GM21576 (cell line): ENCODE results near the gene HHIPL1.
"Not testable (repeated sequence)": the region's sequence is repeated elsewhere in the genome, so short reads cannot be mapped to it uniquely, and the experiment has no call there.

Experiments
- ATAC-seq: cut with Tn5 transposase; IDR thresholded peaks from one replicate; pipeline ENCODE4 v1.9.1; 2021; ENCODE audit warnings: mild to moderate bottlenecking, moderate library complexity; ENCODE audit not compliant: unreplicated experiment

HHIPL1 gene

DNA sequence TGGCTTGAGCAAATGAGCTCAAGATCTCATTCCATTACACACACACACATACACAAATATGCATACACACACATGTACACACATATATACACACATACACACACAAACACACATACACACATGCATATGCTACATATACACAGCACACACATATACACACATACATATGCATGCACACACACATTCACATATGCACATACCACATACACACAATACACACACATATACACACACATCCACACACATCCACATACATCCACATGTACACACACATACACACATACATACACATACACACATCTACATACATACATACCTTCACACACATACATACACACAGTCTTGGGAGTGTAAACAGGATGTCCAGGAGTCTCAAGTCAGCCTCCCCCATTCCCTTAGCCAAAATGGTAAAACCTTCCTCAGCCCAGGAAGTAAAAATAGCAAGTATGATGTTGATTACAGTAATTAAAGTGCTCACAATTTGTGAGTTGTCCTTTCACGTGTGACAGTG, 12.8 kb downstream of the HHIPL1 start:
- ATAC-seq = no peak

DNA sequence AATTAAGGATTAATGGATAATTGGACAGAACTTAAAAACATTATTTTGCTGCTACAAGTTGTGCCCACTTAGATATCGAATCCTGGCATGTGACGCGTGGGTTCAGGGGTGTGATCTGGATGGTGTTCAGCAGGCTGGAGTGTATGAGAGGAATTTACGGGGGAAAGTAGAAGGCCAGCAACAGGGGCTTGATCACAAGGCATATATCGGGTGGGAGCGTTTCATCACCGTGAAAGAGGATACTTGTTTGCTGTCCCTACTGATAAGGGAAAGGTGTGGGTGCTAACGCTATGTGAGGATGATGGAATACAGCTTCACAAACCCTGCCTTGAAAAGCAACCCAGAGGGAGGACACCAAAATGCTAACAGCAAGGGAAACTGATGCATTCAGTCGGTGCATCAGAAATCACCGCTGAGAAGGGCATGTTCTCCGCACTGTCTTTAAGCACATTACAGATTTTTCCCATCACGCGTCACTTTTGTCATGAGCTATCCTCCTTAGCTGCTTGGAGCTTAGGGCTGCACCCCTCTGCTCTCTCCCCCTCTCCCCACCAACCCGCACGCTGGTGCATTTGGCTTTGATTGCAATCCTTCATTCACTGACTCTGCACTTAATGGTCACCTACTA, 13.4 kb downstream of the HHIPL1 start:
- no peak for ATAC-seq

DNA sequence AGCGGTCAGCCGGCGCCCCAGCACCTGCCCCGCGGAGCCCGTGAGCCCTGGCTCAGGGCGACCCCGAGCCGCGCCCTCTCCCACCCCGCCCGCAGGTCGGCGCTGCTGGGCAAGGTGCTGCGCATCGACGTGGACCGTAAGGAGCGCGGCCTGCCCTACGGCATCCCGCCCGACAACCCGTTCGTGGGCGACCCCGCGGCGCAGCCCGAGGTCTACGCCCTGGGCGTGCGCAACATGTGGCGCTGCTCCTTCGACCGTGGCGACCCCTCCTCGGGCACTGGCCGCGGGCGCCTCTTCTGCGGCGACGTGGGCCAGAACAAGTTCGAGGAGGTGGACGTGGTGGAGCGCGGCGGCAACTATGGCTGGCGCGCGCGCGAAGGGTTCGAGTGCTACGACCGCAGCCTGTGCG, 14.4 kb downstream of the HHIPL1 start:
- ATAC-seq = no peak

DNA sequence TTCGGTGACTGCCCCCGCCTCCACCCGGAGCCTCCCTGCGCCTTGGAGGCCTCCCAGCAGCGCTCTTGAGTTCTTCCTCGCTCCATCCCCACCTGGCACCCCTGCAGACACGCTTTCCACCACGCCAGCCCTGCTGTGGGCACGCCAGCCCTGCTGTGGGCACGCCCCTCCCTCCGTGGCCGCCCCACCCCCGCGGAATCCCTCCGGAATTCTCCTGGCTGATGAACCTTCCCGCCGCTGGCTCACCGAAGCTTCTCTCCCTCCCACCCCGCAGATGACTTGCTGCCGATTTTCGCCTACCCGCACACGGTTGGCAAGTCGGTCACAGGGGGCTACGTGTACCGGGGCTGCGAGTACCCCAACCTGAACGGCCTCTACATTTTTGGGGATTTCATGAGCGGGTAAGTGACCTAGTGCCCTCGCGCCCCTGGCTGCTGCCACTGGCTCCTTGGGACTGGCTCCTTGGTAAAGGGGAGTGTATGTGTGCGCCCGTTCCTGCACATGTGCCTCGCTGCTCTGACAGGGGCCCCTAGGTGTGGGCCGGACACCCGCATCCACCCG, 15.2 kb downstream of the HHIPL1 start:
- ATAC-seq = no peak

DNA sequence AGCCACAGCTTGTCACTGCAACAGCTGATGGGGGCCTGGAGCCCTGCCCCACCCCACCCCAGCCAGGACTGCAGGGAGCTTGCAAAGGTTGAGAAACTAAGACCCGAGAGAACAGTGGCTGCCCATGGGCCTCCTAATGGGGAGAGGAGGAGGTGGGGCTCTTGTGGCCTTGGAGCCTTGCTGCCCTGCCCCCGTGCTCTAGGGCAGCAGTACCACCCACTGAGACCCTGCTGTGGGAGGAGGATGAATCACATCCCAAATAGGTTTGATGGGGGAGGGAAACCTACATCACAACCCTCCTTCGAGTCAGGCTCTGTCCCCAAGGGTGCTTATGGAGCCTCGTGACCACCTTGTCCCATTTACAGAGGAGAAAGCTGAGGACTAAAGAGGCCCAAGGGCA, 15.9 kb downstream of the HHIPL1 start:
- no peak for ATAC-seq

DNA sequence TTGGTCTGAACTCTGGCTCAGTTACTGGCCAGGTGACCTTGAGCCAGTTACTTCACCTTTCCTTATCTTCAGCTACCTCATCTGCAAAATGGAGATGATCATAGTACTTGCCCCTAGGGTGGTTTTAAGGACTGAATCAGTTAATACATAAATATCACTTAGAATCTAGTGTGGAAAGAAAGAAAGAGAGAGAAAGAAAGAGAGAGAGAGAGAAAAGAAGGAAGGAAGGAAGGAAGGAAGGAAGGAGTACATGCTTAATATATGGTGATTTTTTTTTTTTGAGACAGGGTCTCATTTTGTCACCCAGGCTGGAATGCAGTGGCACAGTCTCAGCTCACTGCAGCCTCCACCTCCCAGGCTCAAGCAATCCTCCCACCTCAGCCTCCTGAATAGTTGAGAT, 16.3 kb downstream of the HHIPL1 start:
- not testable (repeated sequence) for ATAC-seq

DNA sequence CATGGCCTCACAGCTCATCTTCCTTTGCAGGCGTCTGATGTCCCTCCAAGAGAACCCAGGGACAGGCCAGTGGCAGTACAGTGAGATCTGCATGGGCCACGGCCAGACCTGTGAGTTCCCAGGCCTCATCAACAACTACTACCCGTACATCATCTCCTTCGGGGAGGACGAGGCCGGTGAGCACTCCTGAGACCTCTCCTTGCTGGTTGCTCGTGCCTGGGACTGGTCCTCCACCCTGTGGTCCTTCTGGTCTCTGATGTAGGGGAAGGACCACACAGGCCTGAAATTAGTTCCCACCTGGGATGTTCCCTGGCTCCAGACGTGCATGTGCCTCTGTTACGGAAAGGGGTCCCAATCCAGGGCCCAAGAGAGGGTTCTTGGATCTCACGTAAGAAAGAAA, 17.9 kb downstream of the HHIPL1 start:
- ATAC-seq = no peak

DNA sequence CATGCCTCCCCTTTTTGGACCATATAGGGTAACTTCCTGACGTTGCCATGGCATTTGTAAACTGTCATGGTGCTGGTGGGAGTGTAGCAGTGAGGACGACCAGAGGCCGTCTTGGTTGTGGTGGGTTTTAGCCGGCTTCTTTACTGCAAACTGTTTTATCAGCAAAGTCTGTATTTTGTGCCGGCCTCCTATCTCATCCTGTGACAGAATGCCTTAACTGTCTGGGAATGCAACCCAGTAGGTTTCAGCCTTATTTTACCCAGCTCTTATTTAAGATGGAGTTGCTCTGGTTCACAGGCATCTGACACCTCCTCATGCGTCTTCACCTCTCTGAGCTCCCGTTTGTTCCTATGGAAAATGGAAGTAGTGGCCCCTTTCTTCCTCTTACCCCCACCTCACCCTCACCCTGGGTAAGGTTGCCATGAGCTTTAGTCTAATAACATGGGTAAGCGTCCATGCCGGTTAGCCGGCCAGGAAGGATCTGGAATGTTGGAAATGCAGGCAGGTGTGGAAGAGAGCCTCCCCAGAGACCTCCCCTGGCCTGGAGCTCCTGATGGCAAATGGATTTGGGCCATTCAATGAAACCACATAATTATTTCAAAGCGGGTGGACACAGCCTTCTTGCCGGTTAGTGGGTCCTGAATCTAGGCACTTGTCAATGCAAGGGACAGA, 18.6 kb downstream of the HHIPL1 start:
- no peak for ATAC-seq

DNA sequence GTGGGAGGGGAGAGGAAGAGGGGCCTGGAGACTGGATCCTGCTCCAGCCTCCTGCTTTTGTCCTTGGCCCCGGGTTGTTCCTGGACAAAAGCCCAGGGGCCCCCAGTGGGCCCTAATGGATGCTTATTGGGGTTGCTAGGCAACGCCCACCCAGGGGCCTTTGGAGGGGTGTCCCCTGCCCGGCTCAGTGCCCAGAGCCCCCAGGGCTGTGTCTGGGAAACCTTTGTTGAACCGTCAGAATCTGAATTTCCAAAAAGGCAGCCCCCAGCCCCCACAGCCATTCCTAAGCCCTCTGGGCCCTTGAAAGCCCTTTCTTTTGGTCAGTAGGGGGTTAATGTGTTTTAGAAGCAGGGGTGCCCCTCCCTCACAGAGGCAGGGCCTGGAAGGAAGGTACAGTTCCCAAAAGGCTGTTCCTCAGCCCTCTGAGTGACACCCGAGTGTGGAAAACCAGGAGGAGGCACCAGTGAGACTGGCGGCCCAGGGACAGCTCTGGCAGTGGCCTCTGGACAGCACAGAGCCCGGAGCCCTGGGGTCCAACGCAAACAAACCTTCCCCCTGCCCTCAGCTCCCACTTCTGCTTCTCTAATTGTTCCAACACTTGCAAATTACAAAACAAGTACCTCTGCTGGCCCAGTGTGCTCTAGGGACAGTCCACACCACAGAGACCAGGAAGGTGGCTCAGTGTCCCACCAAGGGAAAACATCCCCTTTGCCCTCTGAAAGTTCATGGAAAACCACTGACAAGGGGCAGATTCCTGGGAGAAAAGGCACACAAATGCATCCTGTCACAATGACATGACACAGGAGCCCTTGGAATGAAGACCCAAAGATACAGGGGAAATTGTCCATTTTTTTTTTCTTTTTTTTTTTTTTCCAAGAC, 19.4 kb downstream of the HHIPL1 start:
- no peak for ATAC-seq

DNA sequence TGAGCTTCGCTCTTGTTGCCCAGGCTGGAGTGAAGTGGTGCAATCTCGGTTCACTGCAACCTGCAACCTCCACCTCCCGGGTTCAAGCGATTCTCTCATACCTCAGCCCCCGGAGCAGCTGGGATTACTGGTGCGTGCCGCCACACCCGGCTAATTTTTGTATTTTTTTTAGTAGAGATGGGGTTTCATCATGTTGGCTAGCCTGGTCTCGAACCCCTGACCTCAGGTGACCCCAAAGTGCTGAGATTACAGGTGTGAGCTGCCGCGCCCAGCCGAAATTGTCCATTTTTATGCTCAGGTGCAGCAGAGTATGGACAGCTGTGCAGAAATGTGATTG, 20.0 kb downstream of the HHIPL1 start:
- peak; percentile 60 for ATAC-seq

DNA sequence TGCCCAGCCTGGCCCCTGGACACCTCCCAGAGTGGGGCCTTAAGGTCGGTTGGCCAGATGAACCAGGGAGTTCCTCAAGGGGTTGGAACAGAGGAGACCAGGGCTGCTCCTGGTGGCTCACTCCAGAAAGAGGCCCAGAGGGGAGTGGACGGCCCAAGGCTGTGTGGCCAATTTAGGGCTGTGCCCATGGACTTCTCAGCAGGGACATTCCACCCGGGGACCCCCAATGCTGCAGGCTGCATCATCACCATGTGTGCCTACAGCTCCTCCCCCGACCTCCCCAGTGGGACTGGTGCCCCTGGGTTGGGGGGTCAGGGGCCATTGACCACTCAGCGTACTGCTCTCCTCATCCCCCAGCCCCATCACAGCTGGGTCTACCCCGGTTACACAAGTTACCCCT, 21.6 kb downstream of the HHIPL1 start:
- ATAC-seq = no peak

DNA sequence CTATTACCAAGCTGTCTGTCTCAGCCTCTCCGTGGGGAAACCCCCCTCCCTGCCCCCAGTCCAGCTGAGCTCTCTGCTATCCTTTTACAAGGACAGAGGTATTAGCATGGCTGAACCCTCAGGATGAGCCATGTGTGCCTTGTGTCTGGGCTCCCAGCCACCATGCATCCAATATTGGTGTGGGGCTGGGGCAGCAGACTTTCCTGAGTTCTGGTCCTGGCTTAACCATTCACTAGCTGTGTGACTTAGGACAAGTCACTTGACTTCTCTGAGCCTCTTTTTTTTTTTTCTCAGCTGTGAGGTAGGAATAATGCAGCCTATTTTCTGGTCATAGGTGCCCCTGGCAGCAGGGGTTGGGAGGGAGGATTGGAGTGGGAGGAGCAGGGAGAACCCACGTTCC, 22.1 kb downstream of the HHIPL1 start:
- no peak for ATAC-seq

DNA sequence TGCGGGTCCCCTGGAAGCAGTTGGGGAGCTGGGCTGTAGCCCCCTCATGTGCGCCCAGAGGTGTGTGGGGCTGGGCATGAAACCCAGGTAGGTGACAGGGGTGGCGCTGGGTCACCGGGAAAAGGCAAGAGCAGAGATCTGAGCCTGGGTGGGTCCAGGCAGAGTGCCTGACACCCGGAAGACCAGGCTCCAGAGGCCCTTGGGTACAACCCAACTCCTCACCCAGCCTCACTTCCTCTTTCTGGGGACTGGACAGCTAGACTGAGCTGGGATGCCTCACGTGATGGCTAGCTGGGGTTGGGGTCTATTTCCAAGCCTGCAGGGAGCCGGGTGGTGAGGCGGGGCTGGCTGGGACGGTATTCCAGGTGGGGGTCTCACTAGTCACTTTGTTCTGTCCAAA, 22.9 kb downstream of the HHIPL1 start:
- ATAC-seq = no peak

DNA sequence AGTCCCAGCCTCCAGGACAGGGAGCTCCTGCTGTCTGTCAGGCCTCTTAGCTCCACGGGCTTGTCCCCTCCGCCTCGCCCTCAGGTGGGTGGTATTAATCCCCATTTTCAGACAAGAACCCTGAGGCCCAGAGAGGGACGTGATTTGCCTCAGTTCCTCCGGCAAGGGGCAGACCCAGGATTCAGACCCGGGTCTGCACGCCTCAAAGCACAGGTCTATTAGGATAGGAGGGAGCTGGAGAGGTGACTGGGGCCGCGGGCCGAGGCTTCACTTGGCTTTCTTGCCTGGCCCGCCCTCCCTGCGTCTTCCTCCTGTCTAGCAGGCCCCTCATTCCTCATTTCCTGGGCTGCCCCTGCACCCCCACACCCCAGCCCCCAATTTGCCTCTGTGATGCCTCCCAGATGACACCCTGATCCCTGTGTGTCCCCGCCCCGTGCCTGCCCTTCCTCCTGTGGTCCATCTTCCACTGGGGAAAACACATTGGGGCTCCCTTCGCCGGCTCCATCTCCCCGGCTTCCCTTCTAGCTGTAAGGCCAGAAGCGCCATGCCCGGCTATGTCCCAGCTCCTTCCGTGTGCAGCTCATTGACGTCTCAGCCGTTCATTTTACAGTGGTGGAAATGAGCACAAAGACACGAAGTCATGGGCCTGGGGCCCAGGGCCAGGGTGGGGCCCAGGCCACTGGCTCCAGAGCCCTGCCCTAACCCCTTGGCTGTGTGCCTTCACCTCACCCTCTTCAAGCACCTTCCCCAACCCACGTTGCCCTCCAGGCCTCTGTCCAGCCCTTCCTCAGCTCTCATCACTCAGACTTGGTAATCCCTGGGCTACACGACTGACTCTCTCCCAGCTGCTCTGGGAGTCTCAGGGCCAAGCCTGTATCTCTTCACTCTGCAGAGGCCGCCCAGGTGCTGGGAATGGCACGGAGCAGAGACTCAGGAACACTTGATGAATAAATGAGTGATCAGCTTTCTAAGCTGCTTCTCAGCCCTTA, 23.7 kb downstream of the HHIPL1 start:
- no peak for ATAC-seq

DNA sequence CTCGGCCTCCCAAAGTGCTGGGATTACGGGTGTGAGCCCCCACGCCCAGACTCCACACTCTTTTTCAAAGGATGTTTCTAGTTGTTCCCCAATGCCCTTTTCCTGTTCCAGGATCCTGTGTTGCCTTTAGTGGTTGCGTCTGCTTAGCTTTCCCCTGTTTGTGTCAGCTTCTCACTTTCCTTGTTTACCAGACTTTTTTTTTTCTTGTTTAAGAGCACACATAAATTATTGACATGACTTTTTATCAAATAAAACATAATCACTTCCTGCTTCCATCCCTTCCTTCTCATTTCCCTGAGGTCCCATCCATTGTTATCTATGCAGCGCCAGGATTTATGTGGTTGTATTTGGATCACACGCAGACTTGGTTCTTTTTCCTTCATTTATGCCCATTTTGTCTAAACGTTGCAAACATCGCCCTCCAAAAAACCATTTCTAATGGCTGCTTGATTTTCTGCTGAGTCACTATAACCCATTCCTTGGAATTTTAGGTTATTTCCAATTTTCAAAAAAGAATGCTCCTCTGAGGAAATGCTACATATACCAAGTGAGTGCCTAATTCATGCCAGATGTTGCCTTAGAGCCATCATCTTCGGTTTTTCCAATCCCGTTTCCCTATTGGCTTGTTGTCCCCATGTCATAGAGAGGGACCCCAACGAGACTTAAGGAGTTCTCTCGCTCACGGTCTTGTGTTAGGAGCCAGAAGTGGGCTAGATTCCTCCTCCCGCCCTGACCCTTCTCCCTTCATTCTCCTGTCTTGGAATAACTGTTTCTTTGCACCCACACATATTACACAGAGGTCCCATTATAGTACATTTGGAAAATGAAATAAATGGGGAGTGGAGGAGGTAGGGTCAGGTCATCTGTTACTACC, 25.7 kb downstream of the HHIPL1 start:
- ATAC-seq = no peak

DNA sequence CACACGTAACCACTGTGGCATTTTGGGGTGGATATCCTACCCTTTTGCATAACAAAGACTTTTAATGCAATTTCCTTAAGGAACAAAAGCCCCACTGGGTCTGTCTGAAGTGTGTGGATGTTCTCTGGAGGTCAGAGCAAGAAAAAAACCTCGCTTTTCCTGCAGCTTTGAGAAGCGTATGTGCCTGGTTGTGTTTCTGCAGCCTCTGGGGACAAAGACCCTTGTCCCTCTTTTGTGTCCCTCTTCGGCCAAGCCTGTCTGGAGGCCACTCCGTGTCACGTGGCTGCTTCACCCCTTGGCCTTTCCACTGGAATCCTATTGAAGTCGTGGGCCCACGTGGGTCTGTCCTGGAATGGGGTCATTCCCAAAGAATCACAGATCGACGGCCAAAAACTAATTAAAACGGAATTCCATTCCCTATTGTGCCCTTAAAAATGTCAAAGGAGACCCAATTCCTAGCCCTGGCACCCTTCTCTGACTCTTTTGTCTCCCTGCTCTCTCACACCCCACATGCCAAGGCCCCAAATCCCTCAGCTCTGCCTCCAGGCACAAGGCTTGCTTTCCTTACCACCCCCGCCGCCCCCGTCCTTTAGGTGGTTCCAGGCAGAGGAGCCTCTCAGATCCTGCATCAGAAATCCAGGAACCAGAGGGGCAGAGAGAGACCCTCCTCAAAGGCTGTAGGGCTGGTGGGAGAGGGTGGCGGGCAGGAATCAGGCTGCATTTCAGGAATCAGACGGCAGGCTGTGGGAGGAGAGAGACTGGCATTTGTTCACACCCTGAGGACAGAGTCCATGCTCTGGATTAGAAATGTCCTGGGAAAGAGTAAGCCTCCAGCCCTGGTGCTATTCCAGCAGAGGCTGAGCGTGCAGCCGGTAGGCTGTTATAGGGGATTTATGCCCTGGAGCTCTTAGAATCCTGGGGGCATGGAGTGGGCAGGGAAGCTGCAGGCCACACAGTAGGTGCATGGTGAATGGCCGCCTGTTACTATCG, 26.6 kb downstream of the HHIPL1 start:
- no peak for ATAC-seq

DNA sequence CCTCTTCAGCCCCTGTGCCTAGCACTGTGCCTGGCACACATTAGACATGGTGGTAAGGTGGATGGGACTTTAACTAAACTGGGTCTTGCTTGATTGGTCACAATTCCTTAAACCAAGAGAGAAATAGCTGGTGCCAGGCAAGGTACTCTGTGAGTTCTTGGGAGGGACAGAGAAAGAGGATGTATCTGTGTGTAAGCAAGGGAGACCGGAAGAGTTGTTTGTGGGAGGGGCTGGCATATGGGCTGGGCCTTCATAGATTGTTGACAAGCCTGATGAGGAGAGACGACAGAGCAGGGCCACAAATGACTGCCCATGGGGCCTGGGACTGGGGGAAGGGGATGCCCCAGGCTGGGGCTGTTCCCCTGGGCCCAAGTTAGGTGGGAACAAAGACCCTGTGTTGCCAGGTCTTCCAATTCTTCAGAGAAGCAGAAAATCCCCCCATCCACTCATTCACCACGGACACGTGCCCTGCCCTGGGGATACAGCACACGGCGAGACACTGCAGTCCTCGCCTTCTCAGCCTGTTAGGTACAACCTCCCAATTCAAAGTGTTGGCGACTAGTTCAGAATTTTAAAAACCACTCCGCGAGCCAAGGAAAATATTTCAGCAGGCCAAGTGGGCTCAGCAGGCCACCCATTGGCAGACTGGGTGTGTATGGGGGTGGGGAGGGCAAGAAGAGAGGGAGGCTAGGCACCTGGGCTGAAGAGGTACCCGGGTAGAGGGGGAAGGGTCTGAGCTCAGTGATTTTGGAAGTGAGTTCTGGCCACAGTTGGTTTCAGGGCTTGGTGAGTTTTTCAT, 27.8 kb downstream of the HHIPL1 start:
- peak; percentile 85 for ATAC-seq
